ENCODE data around the gene PCNX2.
"Not testable (repeated sequence)": the region's sequence is repeated elsewhere in the genome, so short reads cannot be mapped to it uniquely, and the experiment has no call there.

Gene PCNX2

DNA sequence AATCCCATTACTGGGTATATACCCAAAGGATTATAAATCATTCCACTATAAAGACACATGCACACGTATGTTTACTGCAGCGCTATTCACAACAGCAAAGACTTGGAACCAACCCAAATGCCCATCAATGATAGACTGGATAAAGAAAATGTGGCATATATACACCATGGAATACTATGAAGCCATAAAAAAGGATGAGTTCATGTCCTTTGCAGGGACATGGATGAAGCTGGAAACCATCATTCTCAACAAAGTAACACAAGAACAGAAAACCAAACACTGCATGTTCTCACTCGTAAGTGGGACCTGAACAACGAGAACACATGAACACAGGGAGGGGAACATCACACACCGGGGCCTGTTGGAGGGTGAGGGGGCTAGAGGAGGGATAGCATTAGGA, 291.9 kb downstream of the PCNX2 start:
- DNase-seq, result not testable (repeated sequence)

DNA sequence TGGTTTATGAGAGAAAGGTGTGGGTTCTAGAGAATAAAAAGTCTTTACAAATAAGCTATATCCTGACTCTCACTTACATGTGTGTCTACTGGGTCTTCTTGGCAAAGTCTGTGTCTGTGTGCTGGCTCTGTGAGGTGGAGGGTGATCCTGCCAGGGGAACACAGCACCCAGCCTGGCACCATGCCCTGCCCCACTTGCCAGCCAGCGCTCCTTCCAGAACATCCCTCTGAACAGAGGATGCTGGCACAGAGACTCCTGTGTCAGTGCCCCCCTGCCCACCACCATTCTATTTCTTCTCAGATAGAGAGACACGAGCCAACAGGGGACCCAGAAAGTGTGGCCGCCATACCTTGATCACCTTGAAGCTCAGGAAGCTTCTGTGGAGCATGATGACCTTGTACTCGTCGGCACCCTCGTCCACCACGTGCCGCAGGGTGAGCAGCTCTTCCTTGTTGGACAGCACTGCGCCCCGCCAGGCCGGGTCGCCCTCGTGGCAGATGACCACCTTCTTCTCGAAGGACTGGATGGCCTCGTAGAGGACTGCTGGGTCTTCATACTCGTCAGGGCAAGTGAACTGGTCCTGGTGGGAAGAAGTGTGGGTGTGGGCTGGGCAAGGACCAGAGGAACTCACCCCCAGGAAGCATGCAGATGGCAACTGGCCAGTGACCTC, 295.4 kb downstream of the PCNX2 start:
- no peak for DNase-seq

- DNase-seq, result no peak
Observed at GRCh38 chr1:232998646-232999045, 296.9 kb downstream of the PCNX2 start.

- no peak for DNase-seq
Observed at GRCh38 chr1:232998138-232998537, 297.4 kb downstream of the PCNX2 start.

DNA sequence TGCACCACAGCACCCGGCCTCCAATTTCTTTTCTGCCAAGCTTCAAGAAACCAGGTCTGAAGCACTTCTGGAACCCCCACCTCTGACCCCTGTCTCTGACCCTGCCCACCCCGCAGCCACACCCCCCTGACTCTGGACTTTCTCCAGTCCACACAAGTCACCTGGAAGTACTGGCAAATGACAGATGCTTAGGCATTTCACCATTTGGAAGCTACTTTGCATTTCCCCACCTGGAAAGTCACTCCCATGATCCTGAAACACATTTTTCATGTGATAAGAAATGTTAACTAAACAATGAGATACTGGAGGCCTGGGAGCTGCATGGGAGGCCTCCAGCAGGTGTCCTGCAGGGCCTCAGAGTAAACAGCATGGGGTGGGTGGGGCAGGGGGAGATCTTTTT, 299.4 kb downstream of the PCNX2 start:
- DNase-seq, result no peak

DNA sequence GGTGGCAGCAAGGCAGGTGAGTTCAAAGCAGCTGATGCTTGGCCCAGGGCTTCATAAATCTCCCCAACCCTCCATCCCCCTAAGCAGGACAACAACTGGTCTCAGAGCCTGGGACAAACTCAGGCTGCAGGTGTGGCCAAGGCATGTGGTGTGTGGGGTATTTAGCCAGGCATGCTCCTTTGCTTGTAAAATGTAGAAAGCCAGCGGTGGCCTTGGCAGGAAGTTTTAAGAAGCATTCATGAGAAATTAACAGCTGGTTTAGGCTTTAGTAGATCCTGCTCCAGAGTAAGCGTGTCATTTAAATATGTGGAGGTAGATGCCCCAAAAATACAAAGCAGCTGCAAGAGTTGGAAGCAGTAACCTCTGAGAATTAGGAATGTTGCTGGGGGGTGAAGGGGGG, 300.3 kb downstream of the PCNX2 start:
- no peak for DNase-seq

- no peak for DNase-seq
Observed at GRCh38 chr1:232993555-232993954, 302.0 kb downstream of the PCNX2 start.

GRCh38 chr1:232992227-232992626, 303.3 kb downstream of the PCNX2 start:
- DNase-seq, result no peak

- DNase-seq, result no peak
Observed at GRCh38 chr1:232991238-232991637, 304.3 kb downstream of the PCNX2 start.

DNA sequence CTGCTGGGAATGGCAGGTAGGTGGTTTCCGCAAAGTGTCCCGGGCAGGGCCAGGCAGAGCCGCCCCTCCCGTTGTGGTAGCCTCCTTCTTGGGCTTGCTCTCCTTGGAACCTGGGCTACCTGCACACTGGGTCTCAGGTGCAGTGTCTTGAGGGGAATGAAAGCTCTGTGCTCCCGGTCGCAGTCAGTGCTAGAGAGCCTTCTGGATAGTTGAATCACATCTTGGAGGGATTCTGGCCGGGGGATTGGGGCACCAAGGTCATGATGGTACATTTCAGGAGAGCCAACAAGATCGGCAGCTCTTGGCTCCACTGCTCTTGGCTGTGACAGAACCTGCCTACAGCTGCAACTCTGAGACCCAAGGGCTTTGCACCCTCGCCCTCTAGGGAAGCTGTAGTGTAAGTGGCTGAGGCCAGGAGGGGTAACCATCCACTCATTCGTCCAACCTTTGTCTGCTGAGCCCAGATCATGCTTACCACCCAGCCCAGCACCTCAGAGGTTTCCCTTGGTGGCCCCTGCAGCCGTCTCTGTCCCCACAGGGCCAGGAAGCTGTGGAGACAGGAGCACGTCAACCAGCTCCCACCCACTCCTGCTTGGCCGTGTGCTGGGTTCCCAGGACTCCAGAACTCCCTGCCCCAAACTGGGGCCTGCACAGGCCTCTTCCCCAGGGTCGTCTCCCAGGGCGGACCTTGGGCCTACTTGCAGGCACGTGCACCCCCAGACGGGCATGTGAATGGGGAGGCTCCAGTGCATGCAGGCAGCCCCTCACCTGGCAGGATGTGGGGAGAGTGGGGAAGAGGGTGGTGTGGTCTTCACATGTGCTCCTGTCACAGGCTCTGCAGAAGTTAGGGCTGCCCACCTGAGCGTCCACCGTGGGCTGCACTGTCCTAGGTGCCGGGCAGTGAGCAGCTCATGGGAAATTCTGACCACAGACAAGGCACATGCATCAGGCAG, 305.1 kb downstream of the PCNX2 start:
- no peak for DNase-seq

DNA sequence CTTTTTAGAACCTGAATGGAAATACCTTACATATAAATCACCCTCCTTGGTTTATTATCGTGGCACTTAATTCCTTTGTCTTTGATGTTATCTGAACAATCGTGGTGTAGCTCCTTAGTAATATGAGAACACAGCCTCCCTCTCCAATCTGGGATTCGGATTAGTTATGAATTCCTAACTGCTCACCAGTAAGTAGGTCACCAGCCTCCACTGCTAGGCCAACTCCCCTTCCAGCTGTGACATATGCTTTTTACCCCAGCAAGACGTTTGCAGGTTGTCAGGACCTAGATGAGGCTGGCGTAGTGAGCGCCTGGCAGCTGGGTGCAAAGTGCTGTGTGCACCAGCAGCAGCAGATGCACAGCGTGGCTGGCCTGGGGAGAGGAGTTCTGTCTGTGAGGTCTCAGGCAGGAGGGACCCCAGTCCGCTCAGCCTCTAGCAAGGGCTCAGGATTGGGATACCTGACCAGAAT, 306.9 kb downstream of the PCNX2 start:
- DNase-seq, result no peak

DNA sequence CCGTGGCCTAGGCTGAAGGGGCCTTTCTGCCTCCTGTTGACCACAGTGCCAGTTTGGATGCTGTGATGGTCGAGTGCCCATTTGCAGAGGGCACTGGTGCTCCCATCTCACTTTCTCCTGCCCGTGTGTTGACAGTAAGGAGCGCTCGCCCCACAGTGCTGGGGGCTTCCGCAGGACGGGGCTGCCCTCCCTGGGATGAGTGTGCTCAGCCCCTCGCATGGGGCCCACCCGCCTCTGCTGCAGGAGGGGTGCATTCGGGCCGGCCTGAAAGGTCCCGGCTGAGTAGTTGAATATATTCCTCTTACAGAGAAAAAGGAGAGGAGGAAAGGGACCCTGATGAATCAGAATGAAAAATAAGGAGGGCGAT, 307.8 kb downstream of the PCNX2 start:
- DNase-seq, result no peak

DNA sequence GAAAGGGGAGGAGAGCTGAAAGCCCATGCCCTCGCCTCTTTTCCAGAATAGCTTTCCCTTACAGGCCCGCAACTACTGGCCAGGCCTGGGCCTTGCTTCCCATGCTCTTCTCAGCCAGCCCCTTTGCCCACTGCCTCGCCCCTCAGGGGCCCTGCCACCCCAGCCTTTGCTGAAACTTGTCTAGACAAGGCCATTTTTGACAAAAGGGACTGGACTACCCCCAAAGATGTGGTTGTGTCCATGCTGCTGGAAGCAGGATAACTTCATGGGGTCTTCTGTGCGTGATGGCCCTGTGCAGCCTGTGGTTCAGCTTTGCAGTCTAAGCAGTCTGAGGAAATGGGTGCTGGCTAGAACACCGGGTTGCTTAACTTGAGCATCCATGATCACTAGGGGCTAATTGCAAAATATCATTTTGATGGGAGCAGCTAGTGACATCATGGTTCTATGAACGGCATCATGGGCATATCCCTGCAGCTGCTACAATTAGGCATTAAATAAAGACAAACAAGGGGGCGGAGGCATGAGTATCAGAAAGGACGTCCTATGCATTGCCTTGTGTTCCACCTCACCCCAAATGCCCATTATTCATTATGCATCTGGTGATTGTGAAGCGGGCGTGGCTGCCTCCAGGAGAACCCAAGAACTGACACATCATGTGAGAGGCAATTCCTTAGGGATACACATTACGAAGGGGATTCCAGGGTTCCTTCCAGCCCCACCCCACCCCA, 308.3 kb downstream of the PCNX2 start:
- no peak for DNase-seq

DNA sequence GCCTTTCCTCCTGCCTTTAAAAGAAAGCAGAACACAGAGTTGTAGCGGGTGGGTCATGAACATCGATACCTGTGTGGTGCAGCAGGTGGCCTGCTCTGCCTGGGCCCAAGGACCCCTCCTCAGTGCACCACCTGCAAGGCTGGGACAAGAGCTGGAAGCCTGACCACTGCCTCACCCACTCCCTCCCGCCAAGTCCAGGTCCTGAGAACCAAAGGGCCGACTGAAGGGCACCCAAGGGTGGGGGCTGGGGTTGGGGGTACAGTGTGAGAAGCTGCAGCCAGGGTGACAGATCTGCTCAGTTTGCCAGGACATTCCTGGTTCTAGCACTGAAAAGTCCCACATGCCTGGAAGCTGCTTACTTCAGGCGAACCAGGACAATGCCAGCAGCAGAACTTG, 309.0 kb downstream of the PCNX2 start:
- DNase-seq, result no peak

DNA sequence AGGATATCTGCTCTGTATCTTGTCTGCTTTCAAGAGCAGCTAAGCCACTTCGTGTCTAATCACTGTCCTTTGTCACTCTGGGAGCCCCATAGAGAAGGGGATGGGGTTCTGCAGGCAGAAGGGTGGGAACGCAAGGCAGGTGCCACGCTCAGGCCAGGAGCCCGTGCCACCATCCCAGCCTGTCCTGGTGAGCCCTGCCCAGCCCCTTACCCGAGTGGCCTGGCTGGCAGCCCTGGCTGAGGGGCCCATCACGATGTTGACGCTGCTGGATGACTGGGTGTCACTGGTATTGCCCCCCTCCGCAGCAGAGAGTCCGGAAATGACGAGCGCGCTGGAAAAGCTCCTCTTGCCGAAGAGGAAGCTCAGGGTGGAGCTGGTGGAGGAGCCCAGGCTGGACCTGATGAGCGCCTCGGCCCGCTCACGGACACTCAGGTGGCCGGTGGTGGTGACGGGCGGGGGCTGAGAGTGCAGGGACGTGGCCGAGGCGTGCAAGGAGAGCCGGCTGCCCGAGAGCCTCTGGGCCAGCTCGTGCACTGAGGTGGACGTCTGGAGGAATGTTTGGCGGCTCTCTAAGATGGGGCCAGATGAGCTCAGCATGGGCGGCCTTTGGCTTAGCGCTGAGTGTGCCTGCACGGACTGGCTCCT, 309.5 kb downstream of the PCNX2 start:
- no peak for DNase-seq

DNA sequence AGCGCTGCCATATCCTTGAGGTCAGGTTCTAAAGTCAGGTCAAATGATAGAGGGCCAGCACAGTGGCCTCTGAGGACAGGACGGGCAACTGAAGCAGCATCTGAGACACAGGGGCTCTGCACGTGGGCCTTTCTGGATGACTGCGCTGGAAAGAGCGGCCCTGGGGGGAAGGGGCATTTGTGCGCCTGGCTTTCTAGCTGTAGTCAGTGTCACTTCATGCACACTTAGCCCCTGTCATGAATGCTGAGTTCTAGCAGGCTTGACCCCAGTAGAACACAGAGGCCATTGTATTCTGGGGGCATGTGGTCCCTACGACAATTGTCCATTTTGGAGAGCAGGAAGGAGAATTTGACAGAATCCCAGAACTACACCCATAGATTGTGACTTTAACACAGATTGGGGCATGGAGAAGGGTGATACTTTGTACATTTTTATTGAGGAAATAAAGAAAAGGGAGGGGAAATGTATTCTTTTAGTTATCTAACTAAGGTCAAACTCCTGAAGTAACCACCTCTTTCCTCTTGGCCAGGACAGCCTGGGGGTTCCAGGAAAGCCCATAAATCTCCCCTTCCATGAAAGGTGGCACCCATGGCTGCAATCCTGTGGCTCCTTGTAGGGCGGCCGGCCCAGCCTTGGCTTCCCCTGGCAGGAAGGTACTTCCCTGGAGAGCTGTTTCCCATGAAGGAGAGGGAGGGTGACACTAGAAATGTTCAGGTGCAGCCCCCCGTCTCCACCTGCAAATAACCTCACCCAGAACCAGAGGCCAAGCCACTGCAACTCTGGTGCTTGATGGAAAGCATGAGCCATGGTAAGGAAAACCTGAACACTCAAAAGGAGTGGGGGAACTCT, 310.7 kb downstream of the PCNX2 start:
- no peak for DNase-seq

GRCh38 chr1:232983817-232984567, 311.5 kb downstream of the PCNX2 start:
- no peak for DNase-seq

- DNase-seq, result no peak
Observed at GRCh38 chr1:232983375-232983774, 312.1 kb downstream of the PCNX2 start.

- no peak for DNase-seq
Observed at GRCh38 chr1:232982238-232982944, 313.1 kb downstream of the PCNX2 start.

DNA sequence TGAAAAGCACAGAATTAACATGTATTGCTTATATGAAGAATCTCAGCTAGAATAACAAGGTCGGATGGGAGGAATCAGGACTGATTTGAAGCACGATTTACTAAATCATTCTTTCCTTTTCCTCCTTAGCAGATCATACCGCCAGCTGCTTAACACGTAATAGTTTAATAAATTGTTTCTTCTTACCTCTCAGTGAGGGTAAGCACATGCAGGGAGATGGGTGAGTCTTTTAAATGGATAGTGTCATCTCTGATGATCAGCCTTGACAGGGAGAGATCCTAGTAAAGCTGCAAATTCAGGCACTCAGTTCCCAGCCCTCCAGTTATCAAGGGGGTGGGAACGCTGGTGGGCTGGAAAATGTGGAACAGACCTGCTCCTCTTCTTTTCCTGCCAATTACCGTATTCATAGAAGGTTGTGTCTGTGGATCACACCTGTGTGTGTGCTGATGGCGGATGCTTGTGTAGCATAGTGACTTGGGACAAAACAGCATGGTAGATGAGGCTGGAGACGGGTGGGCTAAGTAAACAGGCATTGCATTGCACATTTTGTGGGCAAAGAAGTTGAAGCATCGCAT, 314.5 kb downstream of the PCNX2 start:
- no peak for DNase-seq

All from NCI-H774 (cell line).